HepG2 (cell line): Measurements from ENCODE around the gene TPRN. TPM values are rescaled to one million over a fixed set of nuclear protein-coding genes. Genes with fewer than 3 reads are reported as not detected.

Experiments
- ATF5 ChIP-seq: sonication (generic); formaldehyde crosslinking; IDR thresholded peaks from 2 replicates; pipeline ENCODE4 v1.4.0; 2020; ENCODE audit warnings: mild to moderate bottlenecking, low read depth, missing genetic modification reagents
- FOXP4 ChIP-seq: sonication (generic); formaldehyde crosslinking; IDR thresholded peaks from 2 replicates; pipeline ENCODE4 v1.4.0; 2020; ENCODE audit warnings: missing genetic modification reagents
- GFI1 ChIP-seq: sonication (generic); formaldehyde crosslinking; IDR thresholded peaks from 2 replicates; pipeline ENCODE4 v1.5.0; 2020; ENCODE audit warnings: missing genetic modification reagents, mild to moderate bottlenecking, borderline replicate concordance
- MAFG ChIP-seq: sonication (generic); formaldehyde crosslinking; IDR thresholded peaks from 2 replicates; pipeline ENCODE4 v1.5.1; 2020; ENCODE audit warnings: mild to moderate bottlenecking, missing genetic modification reagents
- MNT ChIP-seq: fragments of 450-650 bp; IDR thresholded peaks from 2 replicates; pipeline ENCODE4 v1.6.1; 2016
- NFYB ChIP-seq: sonication (generic); formaldehyde crosslinking; IDR thresholded peaks from 2 replicates; pipeline ENCODE4 v1.4.0; 2020; ENCODE audit warnings: missing genetic modification reagents
- NR3C1 ChIP-seq: sonication (generic); formaldehyde crosslinking; IDR thresholded peaks from 2 replicates; pipeline ENCODE4 v1.4.0; 2020; ENCODE audit warnings: missing genetic modification reagents
- SOX13 ChIP-seq, 3 experiments: fragments of 450-650 bp in 1 of 3; sonication (generic) in 1 of 3; formaldehyde crosslinking in 1 of 3; IDR thresholded peaks in 2 of 3; conservative IDR thresholded peaks in 1 of 3; 2 replicates each; pipeline versions ENCODE4 v1.5.0 to v1.6.1; 2016 to 2020; ENCODE audit warnings: antibody characterized with exemption in 1 of 3, mild to moderate bottlenecking in 1 of 3, missing compliant biosample characterization in 1 of 3, missing genetic modification reagents in 1 of 3, moderate library complexity in 1 of 3
- SP140L ChIP-seq: sonication (generic); formaldehyde crosslinking; IDR thresholded peaks from 2 replicates; pipeline ENCODE4 v1.4.0; 2020; ENCODE audit warnings: missing genetic modification reagents, borderline replicate concordance
- TCF7 ChIP-seq: sonication (generic); IDR thresholded peaks from 2 replicates; pipeline ENCODE4 v1.6.1; 2016; ENCODE audit warnings: antibody characterized with exemption, low read depth
- TMF1 ChIP-seq: sonication (generic); formaldehyde crosslinking; IDR thresholded peaks from 2 replicates; pipeline ENCODE4 v1.8.1; 2022; ENCODE audit warnings: low read depth, missing genetic modification reagents
- U2AF1 ChIP-seq: fragments of 200-400 bp; formaldehyde crosslinking; optimal IDR thresholded peaks from 2 replicates; pipeline ENCODE3; 2017; ENCODE audit warnings: mild to moderate bottlenecking, low read depth, low read length
- ZBED4 ChIP-seq: sonication (generic); formaldehyde crosslinking; IDR thresholded peaks from 2 replicates; pipeline ENCODE4 v1.4.0; 2020; ENCODE audit warnings: missing genetic modification reagents, borderline replicate concordance
- ZKSCAN8 ChIP-seq: IDR thresholded peaks from 2 replicates; pipeline ENCODE4 v1.6.1; 2016; ENCODE audit warnings: borderline replicate concordance, missing genetic modification reagents, missing compliant biosample characterization
- ZMYM3 ChIP-seq: sonication (generic); formaldehyde crosslinking; IDR thresholded peaks from 2 replicates; pipeline ENCODE4 v1.5.1; 2020; ENCODE audit warnings: mild to moderate bottlenecking, missing genetic modification reagents
- ZNF44 ChIP-seq: sonication (generic); formaldehyde crosslinking; IDR thresholded peaks from 2 replicates; pipeline ENCODE4 v1.5.1; 2020; ENCODE audit warnings: mild to moderate bottlenecking, missing genetic modification reagents
- ZNF460 ChIP-seq: sonication (generic); formaldehyde crosslinking; IDR thresholded peaks from 2 replicates; pipeline ENCODE4 v1.5.1; 2020; ENCODE audit warnings: missing genetic modification reagents, mild to moderate bottlenecking, borderline replicate concordance
- ZNF577 ChIP-seq: sonication (generic); formaldehyde crosslinking; IDR thresholded peaks from 2 replicates; pipeline ENCODE4 v1.4.0; 2020; ENCODE audit warnings: mild to moderate bottlenecking, low read depth, missing genetic modification reagents, borderline replicate concordance
- ZNF615 ChIP-seq: sonication (generic); formaldehyde crosslinking; IDR thresholded peaks from 2 replicates; pipeline ENCODE4 v1.5.0; 2020; ENCODE audit warnings: mild to moderate bottlenecking, missing genetic modification reagents, borderline replicate concordance
- ZNF670 ChIP-seq: sonication (generic); formaldehyde crosslinking; IDR thresholded peaks from 2 replicates; pipeline ENCODE4 v1.8.0; 2022; ENCODE audit warnings: mild to moderate bottlenecking, missing genetic modification reagents, borderline replicate concordance
- ZNF768 ChIP-seq: sonication (generic); formaldehyde crosslinking; IDR thresholded peaks from 2 replicates; pipeline ENCODE4 v1.4.0; 2020; ENCODE audit warnings: missing genetic modification reagents
- ZSCAN9 ChIP-seq: IDR thresholded peaks from 2 replicates; pipeline ENCODE4 v1.6.1; 2016; ENCODE audit warnings: borderline replicate concordance
- polyA plus RNA-seq, 8 experiments: library from polyadenylated mRNA; depleted of rRNA in 3 of 8; stranded (reverse) in 7 of 8; unstranded in 1 of 8; fragments of >200 nt; fragmentation: Illumina TruSeq in 4 of 8; extraction: Trizol in 4 of 8; gene quantifications; 2 replicates each; pipeline versions ENCODE4 v1.2.1 to v1.2.3, GENCODE V29; 2011 to 2016; ENCODE audit warnings: low read depth in 4 of 8, missing spikeins in 1 of 8, mixed read lengths in 1 of 8; ENCODE audit not compliant: insufficient read depth in 1 of 8
- total RNA-seq, 5 experiments: library from RNA; depleted of rRNA; stranded (reverse); fragments of >200 nt; fragmentation: Illumina TruSeq; extraction: Trizol; gene quantifications; 2 replicates each; pipeline ENCODE4 v1.2.3, GENCODE V29; 2016; ENCODE audit warnings: low read depth in 1 of 5

Gene TPRN
- total and polyA plus RNA-seq, 2 of the 13 experiments (the other 11 are each of a cell fraction or from before 2014, with no cell fraction given): 10.1 to 19.2 TPM

GRCh38 chr9:137240318-137240840 lies 39.8 kb upstream of the TPRN start (continued):
- TF ChIP-seq TCF7 (no peak), ZNF670 (CRISPR knock-in tag) (no peak), ZNF768 (CRISPR knock-in tag) (peak; percentile 82), NFYB (no peak), ZNF577 (CRISPR knock-in tag) (no peak), ZSCAN9 (CRISPR knock-in tag) (0 out of 2 replicates have a peak, but pooled peaks have one; percentile 46), ZMYM3 (CRISPR knock-in tag) (0 out of 2 replicates have a peak, but pooled peaks have one; percentile 42), ZKSCAN8 (CRISPR knock-in tag) (no peak), ZNF460 (CRISPR knock-in tag) (no peak; the same call in 1 of the 2 replicates), MAFG (CRISPR knock-in tag) (no peak), U2AF1 (no peak), SP140L (CRISPR knock-in tag) (no peak), SOX13 (IDR thresholded peaks at IDR 0.05) (no peak), SOX13 (CRISPR knock-in tag; conservative IDR thresholded peaks at IDR 0.05 in 1 of 2, IDR thresholded peaks at IDR 0.05 in 1 of 2) (no peak; a peak in 1 of 4 replicates), ZNF44 (peak; percentile 70; the same call in 1 of the 2 replicates), GFI1 (peak; percentile 74; the same call in 1 of the 2 replicates), ZBED4 (peak; percentile 65; the same call in 1 of the 2 replicates), NR3C1 (CRISPR knock-in tag) (no peak), ATF5 (no peak), TMF1 (CRISPR knock-in tag) (no peak), ZNF615 (no peak), MNT (peak; percentile 60), FOXP4 (no peak; the same call in 1 of the 2 replicates)
